GM18868 (cell line): ENCODE data around the gene HDAC4.
"Not testable (repeated sequence)": the region's sequence is repeated elsewhere in the genome, so short reads cannot be mapped to it uniquely, and the experiment has no call there.

ENCODE experiments used
- ATAC-seq: cut with Tn5 transposase; IDR thresholded peaks from one replicate; pipeline ENCODE4 v1.9.1; 2021; ENCODE audit warnings: mild to moderate bottlenecking, moderate library complexity; ENCODE audit not compliant: unreplicated experiment

HDAC4 gene

GRCh38 chr2:239400596-239401066 lies at the start of gene HDAC4:
HDAC4 (minus strand) TSS chr2:239401020; CDS start chr2:239352699, 48,321 bp downstream.
- peak; percentile 1 for ATAC-seq

- ATAC-seq: not testable (repeated sequence)
Measured at GRCh38 chr2:239449468-239449867, 48.6 kb upstream of the HDAC4 start.

GRCh38 chr2:239445771-239446524 lies 45.1 kb upstream of the HDAC4 start:
- no peak for ATAC-seq

- ATAC-seq: no peak
Measured at GRCh38 chr2:239444626-239445577, 44.1 kb upstream of the HDAC4 start.

- ATAC-seq: no peak
Measured at GRCh38 chr2:239443666-239444567, 43.1 kb upstream of the HDAC4 start.

GRCh38 chr2:239443102-239443620 lies 42.3 kb upstream of the HDAC4 start:
- ATAC-seq: no peak

GRCh38 chr2:239442192-239442591 lies 41.4 kb upstream of the HDAC4 start:
- ATAC-seq: no peak

- no peak for ATAC-seq
Measured at GRCh38 chr2:239441261-239442078, 40.6 kb upstream of the HDAC4 start.

- ATAC-seq: no peak
Measured at GRCh38 chr2:239440511-239440959, 39.7 kb upstream of the HDAC4 start.

- no peak for ATAC-seq
Measured at GRCh38 chr2:239439754-239440315, 39.0 kb upstream of the HDAC4 start.

- no peak for ATAC-seq
Measured at GRCh38 chr2:239438995-239439753, 38.4 kb upstream of the HDAC4 start.

GRCh38 chr2:239438368-239438767 lies 37.5 kb upstream of the HDAC4 start:
- no peak for ATAC-seq

GRCh38 chr2:239436669-239437335 lies 36.0 kb upstream of the HDAC4 start:
- ATAC-seq: no peak

- ATAC-seq: no peak
Measured at GRCh38 chr2:239436076-239436475, 35.3 kb upstream of the HDAC4 start.

GRCh38 chr2:239433777-239434403 lies 33.1 kb upstream of the HDAC4 start:
- ATAC-seq: no peak

GRCh38 chr2:239432174-239432573 lies 31.4 kb upstream of the HDAC4 start:
- no peak for ATAC-seq

- ATAC-seq: no peak
Measured at GRCh38 chr2:239431536-239431935, 30.7 kb upstream of the HDAC4 start.
